Adipocyte (in vitro differentiated cells): ENCODE results near the gene SERPINE2.
"Not testable (repeated sequence)": the region's sequence is repeated elsewhere in the genome, so short reads cannot be mapped to it uniquely, and the experiment has no call there.

ENCODE experiments used
- DNase-seq: peaks from one replicate; pipeline ENCODE4 v3.0.0-alpha.2; 2015; ENCODE audit warnings: low read depth
- H3K27me3 ChIP-seq: replicated peaks from 2 replicates; pipeline ENCODE4 v1.7.0; 2013; ENCODE audit warnings: mild to moderate bottlenecking, low read length, moderate library complexity; ENCODE audit not compliant: control insufficient read depth, insufficient read depth
- H3K36me3 ChIP-seq: 2 replicates; pipeline ENCODE4 v1.7.0; 2013; ENCODE audit warnings: low read length, mild to moderate bottlenecking, moderate library complexity; ENCODE audit not compliant: control insufficient read depth, insufficient read depth, severe bottlenecking
- H3K4me1 ChIP-seq: 2 replicates; pipeline ENCODE4 v1.7.0; 2013; ENCODE audit warnings: mild to moderate bottlenecking, low read length, moderate library complexity; ENCODE audit not compliant: control insufficient read depth, insufficient read depth
- H3K4me3 ChIP-seq: 2 replicates; pipeline ENCODE4 v1.7.0; 2013; ENCODE audit warnings: mild to moderate bottlenecking, low read length, moderate library complexity
- H3K9ac ChIP-seq: 2 replicates; pipeline ENCODE4 v1.7.0; 2013; ENCODE audit warnings: mild to moderate bottlenecking, low read length, moderate library complexity
- H3K9me3 ChIP-seq: 2 replicates; pipeline ENCODE4 v1.7.0; 2013; ENCODE audit warnings: mild to moderate bottlenecking, low read length, moderate library complexity; ENCODE audit not compliant: control insufficient read depth

Gene SERPINE2

DNA sequence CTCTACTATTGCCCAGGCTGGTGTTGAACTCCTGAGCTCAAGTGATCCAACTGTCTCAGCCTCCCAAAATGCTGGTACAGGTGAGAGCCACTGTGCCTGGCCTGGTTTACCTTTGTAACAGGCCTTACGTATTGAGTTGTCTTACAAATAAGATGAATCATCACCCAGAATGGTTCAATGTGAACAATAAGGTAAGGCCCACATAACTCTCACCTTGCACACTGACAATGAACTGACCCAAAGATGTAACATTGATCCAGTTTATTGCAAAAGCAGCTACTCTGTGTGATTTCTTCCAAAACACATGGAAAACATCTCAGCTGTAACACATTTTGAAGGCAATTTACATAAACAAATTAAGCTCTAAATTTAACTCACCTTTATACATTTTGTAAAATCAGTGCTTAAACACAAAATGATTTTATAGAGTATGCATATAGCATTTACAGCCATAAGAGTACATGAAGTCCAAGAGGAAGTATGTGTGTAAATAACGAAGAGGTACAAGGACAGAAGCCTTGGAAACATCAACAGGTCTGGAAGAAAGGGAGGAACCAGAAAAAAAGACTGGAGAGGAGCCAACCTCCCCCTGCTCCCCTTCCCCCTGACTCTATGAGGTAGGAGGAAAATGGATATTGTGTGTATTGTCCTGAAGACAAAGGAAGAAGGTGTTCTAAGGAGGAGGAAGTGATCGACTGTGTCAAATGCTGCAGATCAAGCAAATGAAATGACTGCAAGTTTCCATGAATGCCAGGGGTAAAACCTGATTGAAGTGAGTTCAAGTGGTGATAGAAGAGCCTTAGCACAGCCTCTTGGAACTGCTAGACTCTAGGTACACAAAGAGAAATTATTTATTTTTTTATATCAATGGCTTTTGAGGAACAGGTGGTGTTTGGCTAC lies 88.4 kb downstream of the SERPINE2 start:
- DNase-seq = no peak
- Histone ChIP-seq H3K9ac (no peak overlapping the region), H3K4me3 (no peak overlapping the region), H3K36me3 (no peaks in the 10 kb centered on the region), H3K27me3 (no peaks in the 10 kb centered on the region), H3K4me1 (peaks cover 13% of the 10 kb centered on the region), H3K9me3 (no peaks in the 10 kb centered on the region)

DNA sequence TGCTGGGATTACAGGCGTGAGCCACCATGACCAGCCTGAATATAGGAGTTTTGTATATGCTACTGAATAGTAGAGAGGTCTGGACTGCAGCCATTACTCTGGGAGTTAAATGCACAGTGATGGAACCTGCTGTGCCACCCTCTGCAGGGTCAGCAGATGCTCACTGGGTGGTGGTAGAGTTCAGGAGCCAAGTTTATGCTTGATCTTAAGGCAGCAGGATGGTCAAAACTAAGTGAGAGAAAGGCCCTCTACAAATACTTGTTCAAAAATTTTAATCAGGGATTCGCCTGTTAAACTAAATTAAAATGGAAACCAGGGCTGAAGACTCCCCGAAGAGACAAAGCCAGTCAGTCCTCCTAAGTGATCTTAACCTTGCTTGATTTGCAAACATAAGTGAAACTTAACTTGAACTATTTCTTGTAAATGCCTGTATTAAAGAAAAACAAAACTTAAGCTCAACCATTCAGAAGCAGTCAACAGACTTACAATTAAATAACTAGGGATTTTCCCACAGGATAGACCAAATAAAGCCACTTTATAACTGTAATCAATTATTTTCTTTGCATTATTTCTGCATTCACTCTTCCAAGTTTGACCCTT lies 89.7 kb downstream of the SERPINE2 start:
- H3K36me3 ChIP-seq = no peaks in the 10 kb centered on the region
- no peaks in the 10 kb centered on the region for H3K9me3 ChIP-seq
- no peak for DNase-seq
- peaks cover 13% of the 10 kb centered on the region for H3K4me1 ChIP-seq
- H3K27me3 ChIP-seq = no peaks in the 10 kb centered on the region
- no peak overlapping the region for H3K9ac ChIP-seq
- H3K4me3 ChIP-seq = no peak overlapping the region

- Histone ChIP-seq H3K27me3 (no peaks in the 10 kb centered on the region), H3K9me3 (no peaks in the 10 kb centered on the region), H3K4me1 (peaks cover 7% of the 10 kb centered on the region), H3K9ac (no peak overlapping the region), H3K36me3 (no peaks in the 10 kb centered on the region), H3K4me3 (no peak overlapping the region)
- DNase-seq = no peak
Measured at GRCh38 chr2:223947711-223948205, 91.3 kb downstream of the SERPINE2 start.

GRCh38 chr2:223945755-223946154 lies 93.3 kb downstream of the SERPINE2 start:
- no peak for DNase-seq
- H3K4me1 ChIP-seq = peaks cover 16% of the 10 kb centered on the region
- H3K9ac ChIP-seq = peak overlapping the region; percentile 98
- no peaks in the 10 kb centered on the region for H3K36me3 ChIP-seq
- no peaks in the 10 kb centered on the region for H3K27me3 ChIP-seq
- H3K4me3 ChIP-seq = peak overlapping the region; percentile 85
- no peaks in the 10 kb centered on the region for H3K9me3 ChIP-seq

DNA sequence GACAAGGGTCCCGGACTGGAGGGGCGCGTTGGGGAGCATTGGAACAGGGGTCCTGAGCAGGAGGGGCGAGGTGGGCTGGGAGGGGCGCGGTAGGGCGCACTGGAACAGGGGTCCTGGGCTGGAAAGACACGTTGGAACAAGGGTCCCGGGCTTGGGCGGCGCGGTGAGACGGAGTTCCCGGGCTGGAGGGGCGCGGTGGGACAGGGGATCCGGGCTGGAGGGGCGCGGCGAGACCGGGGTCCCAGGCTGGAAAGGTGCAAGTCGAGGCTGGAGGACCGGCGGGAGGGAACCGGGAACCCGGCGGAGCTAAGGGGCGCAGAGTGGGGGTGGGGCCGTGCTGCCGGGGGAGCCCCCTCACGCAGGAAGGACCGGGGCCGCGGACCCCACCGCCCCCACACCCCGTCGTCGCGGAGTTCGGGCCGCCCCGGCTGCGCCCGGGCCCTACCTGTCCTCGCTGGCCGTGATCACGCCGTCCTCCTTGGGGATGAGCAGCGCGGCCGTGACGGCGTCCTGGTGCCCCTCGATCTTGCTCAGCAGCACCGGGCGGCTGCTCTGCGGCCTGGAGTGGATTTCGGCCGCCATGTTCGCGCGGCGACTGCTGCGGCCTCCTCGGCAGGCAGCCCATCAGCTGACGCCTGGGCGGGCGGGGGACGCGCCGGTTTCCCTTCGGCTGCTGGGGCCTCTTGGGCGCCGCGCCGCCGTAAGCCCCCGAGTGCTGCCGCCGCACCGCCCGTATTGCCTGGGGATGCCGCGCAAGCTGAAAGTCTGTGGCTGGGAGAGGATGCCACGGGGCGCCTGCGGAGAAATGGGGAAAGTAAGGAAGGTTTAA lies 94.2 kb downstream of the SERPINE2 start, which contains the start of gene WDFY1:
Gene WDFY1 (minus strand): TSS at position 633 of the 829 bp plus-strand sequence. CDS start 51 bp downstream, at position 582.
- Histone ChIP-seq H3K4me1 (peaks cover 16% of the 10 kb centered on the region), H3K9me3 (no peaks in the 10 kb centered on the region), H3K27me3 (no peaks in the 10 kb centered on the region), H3K4me3 (peak within 1 kb of the TSS; percentile 85), H3K36me3 (no peaks in the 10 kb centered on the region), H3K9ac (peak within 1 kb of the TSS; percentile 98)
- peak; percentile 95 for DNase-seq

GRCh38 chr2:223944166-223944702 lies 94.9 kb downstream of the SERPINE2 start:
- DNase-seq = peak; percentile 63
- Histone ChIP-seq H3K9ac (peak overlapping the region; percentile 98), H3K4me1 (peaks cover 19% of the 10 kb centered on the region), H3K36me3 (peaks cover 3% of the 10 kb centered on the region), H3K27me3 (no peaks in the 10 kb centered on the region), H3K4me3 (peak overlapping the region; percentile 85), H3K9me3 (no peaks in the 10 kb centered on the region)

DNA sequence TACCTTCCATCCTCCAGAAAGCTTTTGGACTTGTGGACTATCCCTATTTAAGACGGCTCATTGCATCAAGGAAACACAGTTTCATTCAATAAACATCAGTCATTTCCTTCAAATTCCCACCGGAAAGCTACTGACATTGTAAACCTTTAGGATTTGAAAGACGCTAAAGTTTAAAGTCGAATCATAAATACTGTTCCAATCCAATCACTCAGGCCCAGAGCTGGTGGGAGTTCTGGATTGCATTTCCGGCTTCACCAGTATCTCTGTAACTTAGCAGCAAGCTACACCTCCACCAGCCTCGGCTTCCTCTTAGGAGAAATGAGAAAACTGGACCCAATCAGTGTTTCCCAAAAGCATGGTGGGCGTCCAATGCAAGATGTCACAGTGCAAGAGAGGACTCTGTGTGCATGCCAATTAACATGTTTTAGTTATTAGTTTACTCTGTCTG lies 95.5 kb downstream of the SERPINE2 start:
- Histone ChIP-seq H3K4me1 (peaks cover 23% of the 10 kb centered on the region), H3K9me3 (no peaks in the 10 kb centered on the region), H3K36me3 (peaks cover 4% of the 10 kb centered on the region), H3K27me3 (no peaks in the 10 kb centered on the region), H3K9ac (peak overlapping the region; percentile 98), H3K4me3 (peak overlapping the region; percentile 85)
- DNase-seq = peak; percentile 69

- Histone ChIP-seq H3K9me3 (no peaks in the 10 kb centered on the region), H3K4me1 (peaks cover 23% of the 10 kb centered on the region), H3K9ac (peak overlapping the region; percentile 98), H3K27me3 (no peaks in the 10 kb centered on the region), H3K36me3 (peaks cover 4% of the 10 kb centered on the region), H3K4me3 (peak overlapping the region; percentile 85)
- no peak for DNase-seq
Measured at GRCh38 chr2:223943135-223943534, 96.0 kb downstream of the SERPINE2 start.

DNA sequence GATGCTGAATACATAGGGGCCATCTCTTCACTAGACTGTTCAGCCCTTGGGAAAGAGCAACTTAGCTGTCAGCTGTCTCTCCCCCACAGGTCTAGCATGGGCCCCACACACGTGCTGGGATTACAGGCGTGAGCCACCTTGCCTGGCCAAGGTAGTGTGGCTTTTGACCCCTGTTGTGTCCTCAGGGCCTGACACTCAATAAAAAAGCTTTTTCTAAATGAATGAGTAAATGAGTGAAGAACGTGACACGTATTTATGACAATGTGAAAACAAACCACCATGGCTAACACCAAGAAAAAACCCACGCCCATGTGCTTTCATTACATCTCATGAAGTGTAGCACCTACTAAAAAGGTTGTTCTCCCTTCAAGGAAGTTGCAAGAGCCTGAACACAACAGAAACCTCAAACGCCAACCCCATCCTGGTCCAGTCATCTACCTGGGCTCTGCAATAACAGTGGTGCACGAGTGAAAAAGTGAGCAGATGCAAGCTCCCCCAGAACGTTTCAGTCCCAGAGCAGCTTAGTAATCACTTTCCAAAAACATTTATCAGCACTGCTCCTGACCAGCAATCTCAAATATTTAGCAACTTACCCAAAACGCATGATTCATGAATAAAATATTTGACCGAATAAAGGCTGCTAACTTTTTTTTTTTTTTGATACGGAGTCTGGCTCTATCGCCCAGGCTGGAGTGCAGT lies 97.4 kb downstream of the SERPINE2 start:
- peak; percentile 78 for DNase-seq
- Histone ChIP-seq H3K4me1 (peaks cover 32% of the 10 kb centered on the region), H3K36me3 (peaks cover 4% of the 10 kb centered on the region), H3K4me3 (peak overlapping the region; percentile 71), H3K9me3 (no peaks in the 10 kb centered on the region), H3K9ac (peak overlapping the region; percentile 64), H3K27me3 (no peaks in the 10 kb centered on the region)

DNA sequence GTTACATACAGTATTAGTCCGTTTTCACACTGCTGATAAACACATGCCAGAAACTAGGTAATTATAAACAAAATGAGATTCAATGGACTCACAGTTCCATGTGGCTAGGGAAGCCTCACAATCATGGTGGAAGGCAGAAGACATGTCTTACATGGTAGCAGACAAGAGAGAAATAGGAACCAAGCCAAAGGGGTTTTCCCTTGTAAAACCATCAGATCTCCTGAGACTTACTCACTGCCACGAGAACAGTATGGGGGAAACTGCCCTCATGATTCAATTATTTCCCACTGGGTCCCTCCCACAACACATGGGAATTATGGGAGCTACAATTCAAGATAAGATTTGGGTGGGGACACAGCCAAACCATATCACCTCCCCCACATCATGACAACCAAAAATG lies 99.6 kb downstream of the SERPINE2 start:
- DNase-seq, H3K36me3 ChIP-seq, H3K27me3 ChIP-seq, H3K9me3 ChIP-seq, H3K4me3 ChIP-seq, H3K9ac ChIP-seq: not testable (repeated sequence)
- H3K4me1 ChIP-seq = peaks cover 51% of the 10 kb centered on the region
